HepG2 (cell line): ENCODE data around the gene MAGEA1. TPM values are rescaled to one million over a fixed set of nuclear protein-coding genes. Genes with fewer than 3 reads are reported as not detected.

ENCODE experiments used
- NPAS2 ChIP-seq: sonication (generic); formaldehyde crosslinking; IDR thresholded peaks from 2 replicates; pipeline ENCODE4 v1.8.0; 2022; ENCODE audit warnings: mild to moderate bottlenecking, missing genetic modification reagents, borderline replicate concordance
- PTBP1 ChIP-seq: fragments of 200-400 bp; formaldehyde crosslinking; IDR thresholded peaks from 2 replicates; pipeline ENCODE4 v1.6.1; 2018; ENCODE audit warnings: low read length, low read depth; ENCODE audit not compliant: poor library complexity, severe bottlenecking
- ZFP1 ChIP-seq: IDR thresholded peaks from 2 replicates; pipeline ENCODE4 v1.6.1; 2016
- ZFP36L2 ChIP-seq: sonication (generic); formaldehyde crosslinking; IDR thresholded peaks from 2 replicates; pipeline ENCODE4 v1.4.0; 2020; ENCODE audit warnings: missing genetic modification reagents
- ZNF558 ChIP-seq: sonication (generic); formaldehyde crosslinking; IDR thresholded peaks from 2 replicates; pipeline ENCODE4 v1.9.0; 2022; ENCODE audit warnings: mild to moderate bottlenecking, missing genetic modification reagents, borderline replicate concordance
- polyA plus RNA-seq, 8 experiments: library from polyadenylated mRNA; depleted of rRNA in 3 of 8; stranded (reverse) in 7 of 8; unstranded in 1 of 8; fragments of >200 nt; fragmentation: Illumina TruSeq in 4 of 8; extraction: Trizol in 4 of 8; gene quantifications; 2 replicates each; pipeline versions ENCODE4 v1.2.1 to v1.2.3, GENCODE V29; 2011 to 2016; ENCODE audit warnings: low read depth in 4 of 8, missing spikeins in 1 of 8, mixed read lengths in 1 of 8; ENCODE audit not compliant: insufficient read depth in 1 of 8
- total RNA-seq, 5 experiments: library from RNA; depleted of rRNA; stranded (reverse); fragments of >200 nt; fragmentation: Illumina TruSeq; extraction: Trizol; gene quantifications; 2 replicates each; pipeline ENCODE4 v1.2.3, GENCODE V29; 2016; ENCODE audit warnings: low read depth in 1 of 5
- TF ChIP-seq, protein P1 (sequence below): sonication (generic); formaldehyde crosslinking; IDR thresholded peaks from 2 replicates; pipeline ENCODE4 v1.4.0; 2020; ENCODE audit warnings: low read depth, missing genetic modification reagents
- TF ChIP-seq, protein P2 (sequence below): sonication (generic); formaldehyde crosslinking; IDR thresholded peaks from 2 replicates; pipeline ENCODE4 v1.4.0; 2020; ENCODE audit warnings: missing genetic modification reagents, mild to moderate bottlenecking, borderline replicate concordance

Gene MAGEA1
- total and polyA plus RNA-seq, 2 of the 13 experiments (the other 11 are each of a cell fraction or from before 2014, with no cell fraction given) = not detected

DNA sequence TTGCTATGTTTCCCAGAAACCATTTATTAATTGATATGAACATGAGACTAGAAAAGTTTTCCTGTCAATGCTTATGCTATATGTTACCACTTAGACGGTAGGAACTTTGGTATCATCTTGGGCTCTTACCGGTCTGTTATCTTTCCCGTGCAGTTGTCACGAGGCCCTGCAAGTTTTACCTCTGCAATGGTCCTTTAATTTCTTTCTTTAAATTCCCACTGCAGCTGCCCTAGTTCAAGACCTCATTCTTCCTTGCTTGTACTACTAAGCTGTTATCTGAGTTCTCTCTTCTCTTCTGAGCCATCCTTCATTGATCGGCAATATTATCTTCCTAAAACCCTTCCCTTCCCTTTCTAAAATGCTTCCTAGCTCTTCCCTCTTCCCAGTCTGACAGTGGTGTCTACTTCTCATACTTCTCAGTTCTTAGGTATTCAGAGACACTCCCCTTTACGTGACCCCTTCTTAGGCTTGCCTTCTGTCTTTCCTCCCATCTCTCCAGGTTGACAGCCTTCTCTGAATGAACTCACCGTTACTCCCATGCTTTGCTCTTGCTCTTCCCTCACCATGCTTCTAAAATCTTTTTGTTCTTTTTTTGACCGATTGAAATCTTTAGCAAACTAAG is 27.5 kb downstream of the MAGEA1 start (continued):
- no peak for TF ChIP-seq ZNF558 (CRISPR knock-in tag)
- TF ChIP-seq, protein P1, sequence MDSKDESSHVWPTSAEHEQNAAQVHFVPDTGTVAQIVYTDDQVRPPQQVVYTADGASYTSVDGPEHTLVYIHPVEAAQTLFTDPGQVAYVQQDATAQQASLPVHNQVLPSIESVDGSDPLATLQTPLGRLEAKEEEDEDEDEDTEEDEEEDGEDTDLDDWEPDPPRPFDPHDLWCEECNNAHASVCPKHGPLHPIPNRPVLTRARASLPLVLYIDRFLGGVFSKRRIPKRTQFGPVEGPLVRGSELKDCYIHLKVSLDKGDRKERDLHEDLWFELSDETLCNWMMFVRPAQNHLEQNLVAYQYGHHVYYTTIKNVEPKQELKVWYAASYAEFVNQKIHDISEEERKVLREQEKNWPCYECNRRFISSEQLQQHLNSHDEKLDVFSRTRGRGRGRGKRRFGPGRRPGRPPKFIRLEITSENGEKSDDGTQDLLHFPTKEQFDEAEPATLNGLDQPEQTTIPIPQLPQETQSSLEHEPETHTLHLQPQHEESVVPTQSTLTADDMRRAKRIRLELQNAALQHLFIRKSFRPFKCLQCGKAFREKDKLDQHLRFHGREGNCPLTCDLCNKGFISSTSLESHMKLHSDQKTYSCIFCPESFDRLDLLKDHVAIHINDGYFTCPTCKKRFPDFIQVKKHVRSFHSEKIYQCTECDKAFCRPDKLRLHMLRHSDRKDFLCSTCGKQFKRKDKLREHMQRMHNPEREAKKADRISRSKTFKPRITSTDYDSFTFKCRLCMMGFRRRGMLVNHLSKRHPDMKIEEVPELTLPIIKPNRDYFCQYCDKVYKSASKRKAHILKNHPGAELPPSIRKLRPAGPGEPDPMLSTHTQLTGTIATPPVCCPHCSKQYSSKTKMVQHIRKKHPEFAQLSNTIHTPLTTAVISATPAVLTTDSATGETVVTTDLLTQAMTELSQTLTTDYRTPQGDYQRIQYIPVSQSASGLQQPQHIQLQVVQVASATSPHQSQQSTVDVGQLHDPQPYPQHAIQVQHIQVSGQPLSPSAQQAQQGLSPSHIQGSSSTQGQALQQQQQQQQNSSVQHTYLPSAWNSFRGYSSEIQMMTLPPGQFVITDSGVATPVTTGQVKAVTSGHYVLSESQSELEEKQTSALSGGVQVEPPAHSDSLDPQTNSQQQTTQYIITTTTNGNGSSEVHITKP (CRISPR knock-in tag) = no peak
- TF ChIP-seq, protein P2, sequence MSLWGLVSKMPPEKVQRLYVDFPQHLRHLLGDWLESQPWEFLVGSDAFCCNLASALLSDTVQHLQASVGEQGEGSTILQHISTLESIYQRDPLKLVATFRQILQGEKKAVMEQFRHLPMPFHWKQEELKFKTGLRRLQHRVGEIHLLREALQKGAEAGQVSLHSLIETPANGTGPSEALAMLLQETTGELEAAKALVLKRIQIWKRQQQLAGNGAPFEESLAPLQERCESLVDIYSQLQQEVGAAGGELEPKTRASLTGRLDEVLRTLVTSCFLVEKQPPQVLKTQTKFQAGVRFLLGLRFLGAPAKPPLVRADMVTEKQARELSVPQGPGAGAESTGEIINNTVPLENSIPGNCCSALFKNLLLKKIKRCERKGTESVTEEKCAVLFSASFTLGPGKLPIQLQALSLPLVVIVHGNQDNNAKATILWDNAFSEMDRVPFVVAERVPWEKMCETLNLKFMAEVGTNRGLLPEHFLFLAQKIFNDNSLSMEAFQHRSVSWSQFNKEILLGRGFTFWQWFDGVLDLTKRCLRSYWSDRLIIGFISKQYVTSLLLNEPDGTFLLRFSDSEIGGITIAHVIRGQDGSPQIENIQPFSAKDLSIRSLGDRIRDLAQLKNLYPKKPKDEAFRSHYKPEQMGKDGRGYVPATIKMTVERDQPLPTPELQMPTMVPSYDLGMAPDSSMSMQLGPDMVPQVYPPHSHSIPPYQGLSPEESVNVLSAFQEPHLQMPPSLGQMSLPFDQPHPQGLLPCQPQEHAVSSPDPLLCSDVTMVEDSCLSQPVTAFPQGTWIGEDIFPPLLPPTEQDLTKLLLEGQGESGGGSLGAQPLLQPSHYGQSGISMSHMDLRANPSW (CRISPR knock-in tag) = no peak
- no peak for TF ChIP-seq PTBP1
- TF ChIP-seq ZFP36L2 (CRISPR knock-in tag) = no peak
- TF ChIP-seq ZFP1 = no peak
- no peak for TF ChIP-seq NPAS2 (CRISPR knock-in tag)
